H1 (cell line): ENCODE results near the gene YRDC. TPM values are rescaled to one million over a fixed set of nuclear protein-coding genes. Genes with fewer than 3 reads are reported as not detected.

ENCODE experiments used
- CTCF ChIA-PET: fragments of 300-600 bp; sonication (Branson Sonifier 250); formaldehyde crosslinking; loops from one replicate; lab custom pipeline; 2021; ENCODE audit not compliant: partially characterized antibody; lab: Charles Lee
- POLR2A ChIA-PET: fragments of 300-600 bp; sonication (Branson Sonifier 250); formaldehyde crosslinking; loops from one replicate; lab custom pipeline; 2021; ENCODE audit warnings: inconsistent platforms; ENCODE audit not compliant: partially characterized antibody; lab: Charles Lee
- DNase-seq, 2 experiments: peaks; one replicate each; pipeline versions ENCODE4 v3.0.0 to v3.0.0-alpha.2; 2010 to 2022; ENCODE audit warnings: low spot score in 2 of 2, low read depth in 1 of 2, mixed read lengths in 1 of 2
- FAIRE-seq: peaks from 2 replicates; lab custom pipeline; 2011; peaks lifted over from hg19 to GRCh38; lab: Jason Lieb, UNC
- H2AFZ ChIP-seq: 2 replicates; pipeline ENCODE4 v1.8.1; 2012; ENCODE audit warnings: low read length, inconsistent platforms
- H2AK5ac ChIP-seq: 2 replicates; pipeline ENCODE4 v1.6.1; 2013; ENCODE audit warnings: low read depth, low read length
- H2BK120ac ChIP-seq: replicated peaks from 2 replicates; pipeline ENCODE3; 2013; ENCODE audit warnings: low read depth, low read length, inconsistent platforms
- H2BK12ac ChIP-seq: 2 replicates; pipeline ENCODE4 v1.6.1; 2013; ENCODE audit warnings: low read depth, low read length
- H2BK15ac ChIP-seq: 2 replicates; pipeline ENCODE4 v1.6.1; 2013; ENCODE audit warnings: low read length
- H2BK20ac ChIP-seq: 2 replicates; pipeline ENCODE4 v1.6.1; 2013; ENCODE audit warnings: low read length
- H2BK5ac ChIP-seq: 2 replicates; pipeline ENCODE4 v1.6.1; 2013; ENCODE audit warnings: low read depth, low read length
- H3K14ac ChIP-seq: 2 replicates; pipeline ENCODE4 v1.6.1; 2013; ENCODE audit warnings: inconsistent platforms; ENCODE audit not compliant: insufficient read length
- H3K18ac ChIP-seq: 2 replicates; pipeline ENCODE4 v1.6.1; 2013; ENCODE audit warnings: low read length; ENCODE audit errors: extremely low read depth
- H3K23ac ChIP-seq: 2 replicates; pipeline ENCODE4 v1.6.1; 2013; ENCODE audit warnings: inconsistent platforms; ENCODE audit not compliant: insufficient read length
- H3K23me2 ChIP-seq: 2 replicates; pipeline ENCODE4 v1.6.1; 2013; ENCODE audit warnings: low read depth, low read length
- H3K27ac ChIP-seq: 2 replicates; pipeline ENCODE4 v1.6.1; 2011; ENCODE audit warnings: low read depth, low read length, inconsistent platforms
- H3K27me3 ChIP-seq, 4 experiments: replicated peaks in 1 of 4; 1 replicate in 1 of 4; 2 replicates in 3 of 4; pipeline versions ENCODE4 v1.6.1 to v1.8.1; 2011 to 2013; ENCODE audit warnings: low read length in 3 of 4, mild to moderate bottlenecking in 3 of 4, inconsistent platforms in 2 of 4, mixed read lengths in 2 of 4, moderate library complexity in 1 of 4; ENCODE audit not compliant: control insufficient read depth in 3 of 4, insufficient read depth in 3 of 4; ENCODE audit errors: extremely low read depth in 1 of 4
- H3K36me3 ChIP-seq, 4 experiments: 2 replicates each; pipeline versions ENCODE4 v1.6.1 to v1.8.1; 2011 to 2013; ENCODE audit warnings: mild to moderate bottlenecking in 4 of 4, low read length in 3 of 4, moderate library complexity in 2 of 4, control low read depth in 1 of 4, inconsistent platforms in 1 of 4; ENCODE audit not compliant: insufficient read depth in 4 of 4, control insufficient read depth in 2 of 4
- H3K4ac ChIP-seq: replicated peaks from 2 replicates; pipeline ENCODE3; 2013; ENCODE audit warnings: low read length, low read depth, mixed read lengths, inconsistent platforms; ENCODE audit not compliant: insufficient read length
- H3K4me1 ChIP-seq, 4 experiments: replicated peaks in 1 of 4; 1 replicate in 1 of 4; 2 replicates in 3 of 4; pipeline versions ENCODE4 v1.6.1 to v1.8.1; 2011 to 2013; ENCODE audit warnings: low read length in 3 of 4, inconsistent platforms in 2 of 4, mixed read lengths in 1 of 4; ENCODE audit not compliant: insufficient read depth in 4 of 4, control insufficient read depth in 3 of 4
- H3K4me2 ChIP-seq, 2 experiments: 2 replicates each; pipeline versions ENCODE4 v1.6.1 to v1.8.1; 2011 to 2013; ENCODE audit warnings: low read depth in 2 of 2, low read length in 2 of 2, control low read depth in 1 of 2, inconsistent platforms in 1 of 2, mild to moderate bottlenecking in 1 of 2; ENCODE audit not compliant: insufficient read depth in 1 of 2
- H3K4me3 ChIP-seq, 4 experiments: fragments of 200-600, 300-600 bp in 1 of 4; sonication (generic), shearing (Covaris generic), sonication (Bioruptor Twin) in 1 of 4; 2 replicates each; pipeline versions ENCODE4 v1.5.1 to v1.8.1; 2011 to 2016; ENCODE audit warnings: low read length in 4 of 4, low read depth in 3 of 4, control low read depth in 2 of 4, inconsistent platforms in 2 of 4, mild to moderate bottlenecking in 2 of 4, mixed read lengths in 1 of 4, moderate library complexity in 1 of 4; ENCODE audit not compliant: insufficient read depth in 2 of 4; ENCODE audit errors: extremely low read depth in 1 of 4
- H3K56ac ChIP-seq: replicated peaks from 2 replicates; pipeline ENCODE3; 2013; ENCODE audit warnings: low read depth, mild to moderate bottlenecking, mixed read lengths, low read length, inconsistent platforms; ENCODE audit not compliant: insufficient read length
- H3K79me1 ChIP-seq: 2 replicates; pipeline ENCODE4 v1.6.1; 2013; ENCODE audit warnings: low read depth, low read length, control low read depth
- H3K79me2 ChIP-seq, 2 experiments: 2 replicates each; pipeline versions ENCODE4 v1.6.1 to v1.8.1; 2012 to 2013; ENCODE audit warnings: low read length in 2 of 2, mild to moderate bottlenecking in 2 of 2, inconsistent platforms in 1 of 2; ENCODE audit not compliant: insufficient read depth in 2 of 2, control insufficient read depth in 1 of 2
- H3K9ac ChIP-seq, 4 experiments: replicated peaks in 1 of 4; 1 replicate in 1 of 4; 2 replicates in 3 of 4; pipeline versions ENCODE4 v1.6.1 to v1.8.1; 2011 to 2013; ENCODE audit warnings: low read depth in 3 of 4, low read length in 3 of 4, control low read depth in 2 of 4, mild to moderate bottlenecking in 2 of 4, moderate library complexity in 2 of 4, inconsistent platforms in 1 of 4; ENCODE audit errors: extremely low read depth in 1 of 4
- H3K9me3 ChIP-seq, 2 experiments: 2 replicates each; pipeline versions ENCODE4 v1.6.1 to v1.8.1; 2012 to 2013; ENCODE audit warnings: mild to moderate bottlenecking in 2 of 2, moderate library complexity in 2 of 2, control low read depth in 1 of 2, inconsistent platforms in 1 of 2, low read depth in 1 of 2, low read length in 1 of 2, mixed read lengths in 1 of 2; ENCODE audit not compliant: insufficient read depth in 2 of 2
- H4K20me1 ChIP-seq, 2 experiments: replicated peaks in 1 of 2; 2 replicates each; pipeline versions ENCODE3 to v1.8.1; 2011 to 2013; ENCODE audit warnings: inconsistent platforms in 2 of 2, low read length in 2 of 2, mild to moderate bottlenecking in 1 of 2; ENCODE audit not compliant: insufficient read depth in 2 of 2, control insufficient read depth in 1 of 2
- H4K5ac ChIP-seq: 2 replicates; pipeline ENCODE4 v1.6.1; 2013; ENCODE audit warnings: low read length, low read depth, mixed read lengths, inconsistent platforms; ENCODE audit not compliant: insufficient read length
- H4K8ac ChIP-seq: 2 replicates; pipeline ENCODE4 v1.8.0; 2013; ENCODE audit warnings: mild to moderate bottlenecking, moderate library complexity, low read length, inconsistent platforms; ENCODE audit not compliant: insufficient read depth; ENCODE audit errors: extremely low read depth
- H4K91ac ChIP-seq: replicated peaks from 2 replicates; pipeline ENCODE3; 2013; ENCODE audit warnings: low read length, mixed read lengths, inconsistent platforms; ENCODE audit not compliant: insufficient read length
- ASH2L ChIP-seq: fragments of 200-600, 300-600 bp; sonication (generic); IDR thresholded peaks from one replicate; pipeline ENCODE4 v1.7.1; 2017; ENCODE audit warnings: low read length
- GABPA ChIP-seq: IDR thresholded peaks from 2 replicates; pipeline ENCODE4 v1.6.1; 2011; ENCODE audit warnings: mild to moderate bottlenecking, low read length, moderate library complexity, borderline replicate concordance; ENCODE audit not compliant: insufficient read depth
- HDAC6 ChIP-seq: IDR thresholded peaks from one replicate; pipeline ENCODE4 v1.7.1; 2012; ENCODE audit warnings: low read depth, mild to moderate bottlenecking, inconsistent platforms, low read length, moderate library complexity
- KDM5A ChIP-seq: fragments of 200-600 bp; IDR thresholded peaks from 2 replicates; pipeline ENCODE4 v1.7.1; 2012; ENCODE audit warnings: mild to moderate bottlenecking, low read length, inconsistent platforms, mixed read lengths
- POLR2AphosphoS5 ChIP-seq: IDR thresholded peaks from 2 replicates; pipeline ENCODE4 v1.6.1; 2011; ENCODE audit warnings: low read depth, low read length
- RFX5 ChIP-seq: IDR thresholded peaks from 2 replicates; pipeline ENCODE4 v1.6.1; 2011; ENCODE audit warnings: low read depth, low read length, improper control_type of control experiment, borderline replicate concordance
- SIN3A ChIP-seq, 2 experiments: IDR thresholded peaks in 1 of 2; conservative IDR thresholded peaks in 1 of 2; 2 replicates each; pipeline ENCODE4 v1.6.1; 2011 to 2012; ENCODE audit warnings: low read length in 2 of 2, improper control_type of control experiment in 1 of 2, low read depth in 1 of 2, mild to moderate bottlenecking in 1 of 2
- TAF7 ChIP-seq: optimal IDR thresholded peaks from 2 replicates; pipeline ENCODE3; 2011; ENCODE audit warnings: low read depth, mild to moderate bottlenecking, inconsistent platforms, low read length, moderate library complexity, borderline replicate concordance
- TEAD4 ChIP-seq: IDR thresholded peaks from 2 replicates; pipeline ENCODE4 v1.6.1; 2012; ENCODE audit warnings: low read depth, low read length, inconsistent platforms, mixed read lengths
- YY1 ChIP-seq: IDR thresholded peaks from 2 replicates; pipeline ENCODE4 v1.6.1; 2011; ENCODE audit warnings: low read depth, mild to moderate bottlenecking, low read length
- WGBS, 2 experiments: shearing (Covaris generic) in 1 of 2; methylation state at CpG; one replicate each; pipeline versions ENCODE4 v1.1.6 to v1.1.7; 2013 to 2015; ENCODE audit warnings: low lambda C conversion rate in 2 of 2, mixed read lengths in 2 of 2, inconsistent platforms in 1 of 2, low coverage in 1 of 2, missing lambda C conversion rate in 1 of 2; ENCODE audit not compliant: insufficient replicate concordance in 2 of 2, insufficient coverage in 1 of 2, insufficient read length in 1 of 2; ENCODE audit errors: extremely low coverage in 1 of 2, missing lambda C conversion rate in 1 of 2; 5-methylcytosine and 5-hydroxymethylcytosine counted together
- polyA plus RNA-seq, 7 experiments: library from polyadenylated mRNA; depleted of rRNA in 3 of 7; stranded (reverse) in 5 of 7; unstranded in 2 of 7; fragments of >200 nt in 5 of 7; fragments of 200-250 nt in 2 of 7; gene quantifications; 1 replicate in 5 of 7; 2 replicates in 1 of 7; 4 replicates in 1 of 7; pipeline versions ENCODE4 v1.2.1 to v1.2.3, GENCODE V29; 2011 to 2013; ENCODE audit warnings: missing spikeins in 2 of 7, mixed read lengths in 2 of 7
- total RNA-seq: library from RNA; stranded (reverse); fragmentation: NEBNext Ultra II Directional; extraction: Animal tissue kit (Norgen Biotek cat#: 25700); gene quantifications from 2 replicates; pipeline ENCODE4 v1.2.1, GENCODE V29; 2021
- TF ChIP-seq, protein P1 (sequence below): IDR thresholded peaks from 2 replicates; pipeline ENCODE4 v1.6.1; 2012; ENCODE audit warnings: inconsistent platforms

YRDC gene
- total and polyA plus RNA-seq, 2 of the 8 experiments (the other 6 are each of a cell fraction or from before 2014, with no cell fraction given) = 21.1 to 21.6 TPM

DNA sequence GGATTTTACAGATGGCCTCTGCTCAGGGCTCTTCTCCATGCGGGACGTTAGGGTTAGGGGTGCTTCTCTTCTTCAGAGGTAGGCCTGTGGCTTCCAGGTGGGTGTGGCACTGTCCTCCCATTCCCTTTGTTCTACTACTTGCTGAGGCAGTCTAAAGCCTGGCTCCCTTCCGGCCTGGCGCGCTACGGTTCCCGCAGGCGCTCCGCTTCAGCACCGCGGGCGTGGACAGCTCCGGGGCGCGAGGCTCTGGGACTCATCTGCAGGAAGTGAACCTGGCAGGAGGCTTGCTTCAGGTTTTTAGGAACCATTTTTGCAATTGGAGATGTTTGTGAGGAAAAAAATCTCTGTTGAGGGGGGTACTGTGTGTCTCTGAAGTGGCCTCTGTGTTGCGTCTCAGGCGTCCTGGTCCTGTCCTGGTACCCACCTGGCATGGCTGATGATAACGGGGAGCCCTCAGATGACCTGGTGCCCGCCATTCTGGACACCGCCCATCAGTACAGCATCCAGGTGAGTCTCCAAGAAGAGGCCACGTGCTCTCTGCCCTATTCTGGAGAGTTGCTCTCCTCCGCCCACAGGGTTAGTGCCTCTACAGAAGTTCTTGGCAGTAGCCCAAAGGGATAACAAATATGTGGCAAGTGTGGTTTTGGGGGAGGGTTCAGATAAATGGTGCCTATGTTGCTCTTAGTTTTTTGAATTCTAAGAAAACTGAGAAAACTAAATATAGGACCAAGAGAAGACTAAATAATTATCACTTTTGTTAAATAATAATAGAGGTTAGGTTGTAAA is 12.5 kb downstream of the YRDC start:
- CTCF ChIA-PET = no interaction called here
- peak; percentile 66 for FAIRE-seq
- no peak for TF ChIP-seq ASH2L
- no peak for TF ChIP-seq POLR2AphosphoS5
- TF ChIP-seq YY1 = peak; percentile 59; the same call in 1 of the 2 replicates
- no peak for TF ChIP-seq KDM5A
- TF ChIP-seq SIN3A (conservative IDR thresholded peaks at IDR 0.05 in 1 of 2, IDR thresholded peaks at IDR 0.05 in 1 of 2; ENCODE audit: low read depth in 1 of 2, low read length in 2 of 2) = peak; percentile 98 to 99
- no peak for TF ChIP-seq TEAD4
- TF ChIP-seq TAF7 = peak; percentile 47
- peak; percentile 82; the same call in 1 of the 2 replicates for TF ChIP-seq GABPA
- TF ChIP-seq RFX5 = no peak
- TF ChIP-seq, protein P1, sequence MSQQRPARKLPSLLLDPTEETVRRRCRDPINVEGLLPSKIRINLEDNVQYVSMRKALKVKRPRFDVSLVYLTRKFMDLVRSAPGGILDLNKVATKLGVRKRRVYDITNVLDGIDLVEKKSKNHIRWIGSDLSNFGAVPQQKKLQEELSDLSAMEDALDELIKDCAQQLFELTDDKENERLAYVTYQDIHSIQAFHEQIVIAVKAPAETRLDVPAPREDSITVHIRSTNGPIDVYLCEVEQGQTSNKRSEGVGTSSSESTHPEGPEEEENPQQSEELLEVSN = peak; percentile 60
- TF ChIP-seq HDAC6 = no peak

More for the DNA sequence above, 12.5 kb downstream of the YRDC start:
- peaks cover 0 to 5% (median 0%) of the 10 kb centered on the region in 4 experiments; a peak in 4 of 8 replicates for H3K36me3 ChIP-seq
- H3K4ac ChIP-seq = no peak overlapping the region
- H3K27me3 ChIP-seq = peaks cover 10 to 36% (median 31%) of the 10 kb centered on the region in 4 experiments
- H3K14ac ChIP-seq = no peak overlapping the region
- H4K8ac ChIP-seq = no peak overlapping the region
- no peak overlapping the region for H4K91ac ChIP-seq
- H2BK120ac ChIP-seq = no peak overlapping the region
- 26% methylated on average over 22 of the region's 22 CpGs; no CpG with 5 or more reads in 1 of the 2 experiments for WGBS, 2 experiments
- H2AK5ac ChIP-seq = no peak overlapping the region
- H4K5ac ChIP-seq = no peak overlapping the region
- peaks cover 8% of the 10 kb centered on the region for H3K23me2 ChIP-seq
- H3K18ac ChIP-seq = no peak overlapping the region; the same call in 1 of the 2 replicates
- H3K4me3 ChIP-seq = peak overlapping the region in 2 of 4 experiments; percentile 72 to 79; a peak in 3 of 8 replicates
- H3K9ac ChIP-seq = peak overlapping the region in 1 of 4 experiments; percentile 2; a peak in 1 of 7 replicates
- H3K56ac ChIP-seq = no peak overlapping the region
- no peak overlapping the region for H2BK12ac ChIP-seq
- peaks cover 0 to 7% (median 5%) of the 10 kb centered on the region in 4 experiments; a peak in 6 of 7 replicates for H3K4me1 ChIP-seq
- H3K23ac ChIP-seq = no peak overlapping the region
- peak; percentile 61 to 92 for DNase-seq
- no peak overlapping the region for H3K27ac ChIP-seq
- H2BK20ac ChIP-seq = no peak overlapping the region
- H3K79me2 ChIP-seq = no peaks in the 10 kb centered on the region
- H4K20me1 ChIP-seq = peaks cover 0 to 9% of the 10 kb centered on the region in 2 experiments
- H3K79me1 ChIP-seq = no peaks in the 10 kb centered on the region
- H2BK5ac ChIP-seq = no peak overlapping the region
- H3K9me3 ChIP-seq = no peaks in the 10 kb centered on the region
- POLR2A ChIA-PET = interaction anchor here (0.5 to 1.9 kb wide), 6 partner anchors 10 to 111 kb away, joined by 3 to 24 read pairs (median 4); partner anchors contain the start of genes C1orf122, EPHA10, MTF1 and YRDC
- H3K4me2 ChIP-seq = peak overlapping the region; percentile 79 to 80
- H2BK15ac ChIP-seq = no peak overlapping the region
- no peak overlapping the region for H2AFZ ChIP-seq
